Posterior vena cava (tissue), 2 donors: Measurements from ENCODE around the gene TACC2. TPM values are rescaled to one million over a fixed set of nuclear protein-coding genes. Genes with fewer than 3 reads are reported as not detected.
A peak's percentile ranks its signal among the peaks of the same experiment; 100 is the strongest.
"Not testable (repeated sequence)": the region's sequence is repeated elsewhere in the genome, so short reads cannot be mapped to it uniquely, and the experiment has no call there.

Source experiments
- DNase-seq: peaks from one replicate; pipeline ENCODE4 v3.0.0-alpha.2; 2020; ENCODE audit warnings: low spot score
- intact Hi-C, 2 donors: fragments of 100-400 bp; cut with DNase I; formaldehyde crosslinking; loops; one replicate each; pipeline versions ENCODE4 v1.14.1 to v1.14.2; 2022 to 2023
- total RNA-seq, 2 donors: library from RNA; stranded (reverse); fragmentation: NEBNext Ultra II Directional; extraction: Animal tissue kit (Norgen Biotek cat#: 25700); gene quantifications; one replicate each; pipeline ENCODE4 v1.2.1, GENCODE V29; 2021
- donor health status: DM: yes; HTN: yes; CAD: no.
- donor health status: DM: yes; HTN: yes; CAD: no.

The TACC2 gene
- total RNA-seq, 2 donors from 2014 or later: 54.6 to 75.8 TPM

GRCh38 chr10:122102869-122103525, 114.0 kb downstream of the TACC2 start:
- intact Hi-C loops: no loop called here
- DNase-seq: no peak

- no peak for DNase-seq
- intact Hi-C loops: no loop called here
These were observed 114.6 kb downstream of the TACC2 start for GRCh38 chr10:122103592-122103991.

DNA sequence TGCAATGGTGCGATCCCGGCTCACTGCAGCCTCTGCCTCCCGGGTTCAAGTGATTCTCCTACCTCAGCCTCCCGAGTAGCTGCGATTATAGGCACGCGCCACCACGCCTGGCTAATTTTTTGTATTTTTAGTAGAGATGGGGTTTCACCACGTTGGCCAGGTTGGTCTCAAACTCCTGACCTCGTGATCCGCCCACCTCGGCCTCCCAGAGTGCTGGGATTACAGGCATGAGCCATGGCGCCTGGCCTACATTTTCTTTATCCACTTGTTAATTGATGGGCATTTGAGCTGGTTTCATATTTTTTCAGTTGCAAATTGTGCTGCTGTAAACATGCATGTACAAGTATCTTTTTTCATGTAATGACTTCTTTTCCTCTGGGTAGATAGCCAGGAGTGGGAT, 119.8 kb downstream of the TACC2 start:
- intact Hi-C loops, DNase-seq: not testable (repeated sequence)

DNA sequence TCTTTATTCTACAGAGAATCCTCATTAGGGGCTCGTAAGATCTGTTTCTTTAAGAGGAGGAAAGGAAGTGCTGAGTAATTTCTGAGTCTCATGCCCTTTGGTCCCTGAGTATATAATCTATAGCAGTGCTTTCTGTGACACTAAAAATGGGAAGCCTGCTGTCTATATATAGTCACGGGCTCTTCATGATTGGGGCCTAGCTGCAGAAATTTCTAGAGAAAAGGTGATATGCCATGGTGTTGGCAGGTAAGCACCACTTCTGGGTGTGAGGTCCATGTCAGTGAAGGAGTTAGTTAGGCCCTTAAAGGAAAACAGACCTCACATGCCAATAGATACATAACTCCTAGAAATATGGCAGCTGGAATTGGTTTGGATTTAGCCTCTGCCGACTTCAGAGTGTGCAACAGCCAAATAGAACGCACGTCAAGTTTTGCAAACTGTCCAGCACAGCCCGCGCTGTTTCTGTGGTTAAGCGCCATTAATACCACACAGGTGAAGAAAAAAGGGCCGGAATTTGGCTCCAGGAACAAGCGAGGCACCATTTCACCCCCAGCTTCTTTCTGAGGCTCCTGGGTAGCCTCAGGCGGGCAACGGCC, 123.2 kb downstream of the TACC2 start:
- no peak for DNase-seq

DNA sequence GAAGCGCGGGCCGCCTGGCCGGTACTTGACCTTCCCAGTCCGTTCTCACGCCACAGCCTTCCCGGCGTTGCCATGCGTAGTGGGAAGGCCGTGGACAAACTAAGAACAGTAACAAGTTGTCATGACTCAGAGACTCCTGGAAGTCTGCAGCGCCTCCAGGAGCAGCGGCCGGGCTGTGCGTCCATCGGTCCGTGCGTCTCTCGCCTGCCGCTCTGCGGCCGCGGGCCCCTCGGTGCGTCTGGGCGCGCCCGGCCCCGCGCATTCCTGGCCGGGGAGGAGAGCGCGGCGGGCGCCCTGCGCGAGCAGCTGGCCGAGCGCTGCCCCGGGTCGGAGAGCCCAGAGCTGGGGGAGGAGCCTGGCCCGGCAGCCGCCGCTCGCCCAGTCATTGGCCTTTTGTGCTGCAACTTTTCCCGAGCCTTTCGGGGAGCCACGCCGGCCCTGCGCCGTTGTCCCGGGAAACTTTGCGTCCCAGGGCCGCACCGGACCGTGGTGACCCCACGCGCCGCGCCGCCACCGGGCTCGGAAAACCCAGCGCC, 123.7 kb downstream of the TACC2 start:
- intact Hi-C loops: loop anchor here in 1 of 2 donors (5.0 kb wide), 1 partner anchor 60 kb away; no protein-coding TSS in a partner anchor
- peak; percentile 95 for DNase-seq

More for the DNA sequence above, 123.2 kb downstream of the TACC2 start:
- intact Hi-C loops: loop anchor here in 1 of 2 donors (5.0 kb wide), 1 partner anchor 60 kb away; no protein-coding TSS in a partner anchor

DNA sequence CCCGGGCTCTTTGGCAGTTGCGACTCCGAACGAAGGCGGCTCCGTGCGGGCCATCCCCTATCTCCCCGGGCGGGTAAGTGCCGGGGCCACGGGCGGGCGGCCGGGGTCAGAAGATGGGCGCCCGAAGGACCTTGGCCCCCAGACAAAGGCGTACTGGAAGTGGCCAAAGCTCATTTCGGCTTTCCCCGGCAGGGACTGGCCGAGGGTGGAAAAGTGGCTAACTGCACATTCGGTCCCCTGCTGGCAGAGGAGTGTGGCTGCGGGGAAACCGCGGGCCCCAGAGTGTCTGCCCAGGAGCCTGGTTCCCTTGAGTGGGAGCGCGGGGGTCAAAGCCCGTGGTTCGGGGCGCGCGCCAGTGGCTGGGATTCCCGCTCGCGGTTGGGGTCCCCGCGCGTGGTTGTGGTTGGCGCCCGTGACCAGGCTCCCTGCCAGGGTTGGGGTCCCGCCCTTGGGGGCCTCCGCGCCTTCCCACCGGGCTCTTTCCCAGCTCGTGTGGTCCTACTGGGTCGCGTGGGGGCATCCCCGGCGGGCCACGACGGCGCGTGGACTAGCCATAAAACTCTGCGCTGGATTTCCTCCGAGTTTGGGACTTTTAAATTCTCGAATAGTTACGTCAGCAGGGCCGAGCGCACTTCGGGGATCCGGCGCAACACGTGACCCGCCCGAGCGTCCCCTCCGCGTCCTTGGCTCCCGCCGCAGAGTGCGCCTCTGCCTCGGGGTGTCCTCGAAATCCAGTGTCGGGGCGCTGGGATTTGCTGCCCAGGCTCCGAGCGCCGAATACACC, 124.4 kb downstream of the TACC2 start:
- DNase-seq: peak; percentile 93

GRCh38 chr10:122113945-122114747, 125.2 kb downstream of the TACC2 start:
- intact Hi-C loops: loop anchor here in 1 of 2 donors (5.0 kb wide), 1 partner anchor 62 kb away; no protein-coding TSS in a partner anchor
- no peak for DNase-seq

More for the DNA sequence above, 124.4 kb downstream of the TACC2 start:
- intact Hi-C loops: loop anchor here in 1 of 2 donors (5.0 kb wide), 1 partner anchor 61 kb away; no protein-coding TSS in a partner anchor

DNA sequence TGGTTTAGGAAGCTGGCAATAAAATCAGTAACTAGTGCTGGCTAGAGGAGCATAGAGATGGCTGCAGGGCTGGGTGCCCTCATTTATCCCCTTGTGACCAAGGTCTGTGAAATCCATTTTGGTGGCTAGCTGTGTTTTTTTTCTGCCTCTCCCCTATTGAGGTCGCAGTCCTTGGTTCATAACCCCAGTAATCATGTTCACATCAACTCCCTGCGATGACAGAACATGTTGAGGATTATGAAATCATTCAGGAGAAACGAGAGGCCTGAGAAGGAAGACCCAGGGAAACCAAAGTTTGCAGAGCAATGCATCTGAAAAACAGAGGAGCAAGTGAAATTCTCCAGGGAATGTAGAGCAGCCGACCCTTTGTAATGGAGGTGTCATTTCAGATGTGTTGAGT, 126.9 kb downstream of the TACC2 start:
- intact Hi-C loops: no loop called here
- no peak for DNase-seq

GRCh38 chr10:122116331-122116730, 127.4 kb downstream of the TACC2 start:
- intact Hi-C loops: no loop called here
- DNase-seq: no peak

DNA sequence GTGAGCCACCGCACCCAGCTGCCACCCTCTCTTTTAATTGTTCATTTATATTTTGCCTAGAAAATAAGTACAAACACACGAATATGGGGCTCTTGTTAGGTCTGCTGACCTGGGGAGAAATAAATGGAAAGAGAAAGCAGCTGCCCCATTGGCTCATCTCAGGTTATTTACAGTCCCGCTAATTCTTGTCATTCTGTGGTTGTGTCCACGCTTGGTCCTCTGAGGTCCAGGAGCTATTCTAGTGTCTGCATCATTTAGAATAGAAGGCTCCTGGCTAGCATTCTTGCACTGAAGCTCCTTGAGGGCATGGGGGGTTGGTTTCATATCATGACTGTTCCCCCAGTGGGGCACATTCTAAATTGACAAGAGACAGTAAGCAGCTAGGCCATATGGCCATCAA, 128.5 kb downstream of the TACC2 start:
- intact Hi-C loops: no loop called here
- no peak for DNase-seq

GRCh38 chr10:122120008-122120744, 131.2 kb downstream of the TACC2 start:
- no peak for DNase-seq
- intact Hi-C loops: no loop called here

DNA sequence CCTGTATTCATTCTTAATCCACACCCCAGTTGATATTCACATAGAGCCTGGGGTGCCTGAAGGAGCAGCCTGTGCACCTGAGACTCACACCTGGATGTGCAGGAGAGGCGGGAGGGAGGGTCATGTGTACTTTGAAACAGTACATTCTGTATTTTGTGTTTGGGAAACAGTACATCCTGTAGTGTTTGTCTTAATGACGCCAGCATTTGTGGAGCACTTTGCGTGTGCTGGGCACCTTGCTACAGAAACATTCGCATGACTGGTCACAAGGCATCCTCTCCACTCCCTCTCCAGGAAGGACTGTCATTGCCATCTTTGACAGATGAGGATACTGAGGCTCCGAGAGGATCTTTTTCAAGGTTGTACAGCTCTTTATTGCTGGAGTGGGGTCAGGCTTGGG, 132.1 kb downstream of the TACC2 start:
- intact Hi-C loops: no loop called here
- DNase-seq: no peak

GRCh38 chr10:122122493-122122892, 133.5 kb downstream of the TACC2 start:
- no peak for DNase-seq
- intact Hi-C loops: no loop called here

- intact Hi-C loops: no loop called here
- no peak for DNase-seq
These were observed 134.2 kb downstream of the TACC2 start for GRCh38 chr10:122123186-122123585.

- DNase-seq: no peak
- intact Hi-C loops: no loop called here
These were observed 135.4 kb downstream of the TACC2 start for GRCh38 chr10:122124342-122124741.

GRCh38 chr10:122124808-122125207, 135.8 kb downstream of the TACC2 start:
- DNase-seq: no peak

DNA sequence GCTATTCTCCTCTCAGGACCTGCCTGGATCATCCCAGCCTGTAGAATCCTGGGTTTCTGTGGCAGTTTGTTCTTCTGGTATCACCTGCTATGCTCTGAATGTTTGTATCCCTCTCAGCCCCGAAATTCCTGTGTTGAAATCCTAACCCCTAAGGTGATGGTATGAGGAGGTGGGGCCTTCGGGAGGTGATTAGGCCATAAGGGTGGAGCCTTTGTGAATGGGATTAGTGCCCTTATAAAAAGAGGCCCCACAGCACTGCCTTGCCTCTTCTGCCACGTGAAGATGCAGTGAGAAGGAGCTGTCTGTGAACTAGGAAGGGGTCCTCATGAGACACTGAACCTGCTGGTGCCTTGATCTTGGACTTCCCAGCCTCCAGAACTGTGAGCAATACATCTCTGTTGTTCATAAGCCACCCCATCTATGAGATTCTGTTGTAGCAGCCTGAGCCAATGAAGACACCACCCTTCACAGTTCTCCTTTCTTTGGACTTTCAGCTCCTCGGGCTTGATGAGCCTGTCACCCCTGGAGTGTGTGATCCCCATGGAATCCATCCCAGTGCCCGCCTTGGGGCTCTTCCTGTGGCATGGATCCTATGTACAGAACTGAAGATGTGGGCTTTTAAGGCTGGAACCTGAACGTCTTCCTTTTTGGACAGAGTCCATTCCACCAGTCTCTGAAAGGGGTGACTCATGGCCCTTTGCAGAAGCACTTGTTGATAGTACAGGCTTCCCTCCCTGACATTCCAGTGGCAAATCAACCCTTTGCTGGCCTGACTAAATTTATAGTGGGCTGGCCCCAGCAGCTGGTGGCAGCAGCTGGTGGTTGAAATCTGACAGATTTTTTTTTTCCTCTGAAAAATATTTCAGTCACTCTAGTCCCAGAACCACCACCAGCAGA, 138.0 kb downstream of the TACC2 start:
- intact Hi-C loops: no loop called here
- DNase-seq: no peak

More at GRCh38 chr10:122124808-122125207, 135.8 kb downstream of the TACC2 start:
- intact Hi-C loops: no loop called here
